Measurements from ENCODE around the gene OPA3. TPM values are rescaled to one million over a fixed set of nuclear protein-coding genes. Genes with fewer than 3 reads are reported as not detected.

Gene OPA3
- total and polyA plus RNA-seq, 4 donors = 3.9 to 11.0 (median 7.6) TPM

Other genes starting within 250 kb of the OPA3 start
- gene KLC3, start 244.1 kb downstream of the OPA3 start, total RNA-seq = 1 to 10 TPM in 1 of 2 donors, under 1 TPM in 1; 0.17 to 1.1 TPM
- gene KLC3, start 244.1 kb downstream of the OPA3 start, polyA plus RNA-seq (ENCODE audit: insufficient read length in 2 of 2) = 1 to 10 TPM in 1 of 2 donors, under 1 TPM in 1; 0.44 to 1.4 TPM
- gene ERCC2, start 214.2 kb downstream of the OPA3 start, total RNA-seq = 10 to 100 TPM; 14.6 to 14.8 TPM
- 10 to 100 TPM; 41.5 to 47.0 TPM for gene ERCC2, start 214.2 kb downstream of the OPA3 start, polyA plus RNA-seq (ENCODE audit: insufficient read length in 2 of 2)
- 1 to 10 TPM in 1 of 2 donors, under 1 TPM in 1; 0.59 to 3.5 TPM for gene PPP1R13L, start 179.7 kb downstream of the OPA3 start, total RNA-seq
- gene PPP1R13L, start 179.7 kb downstream of the OPA3 start, polyA plus RNA-seq (ENCODE audit: insufficient read length in 2 of 2) = 1 to 10 TPM; 1.6 to 2.5 TPM
- gene POLR1G, start 178.2 kb downstream of the OPA3 start, total RNA-seq = 1 to 10 TPM; 2.3 to 8.6 TPM
- gene POLR1G, start 178.2 kb downstream of the OPA3 start, polyA plus RNA-seq (ENCODE audit: insufficient read length in 2 of 2) = 1 to 10 TPM; 8.9 to 9.5 TPM
- gene ERCC1, start 160.9 kb downstream of the OPA3 start, total RNA-seq = 10 to 100 TPM; 45.3 to 93.8 TPM
- gene ERCC1, start 160.9 kb downstream of the OPA3 start, polyA plus RNA-seq (ENCODE audit: insufficient read length in 2 of 2) = 10 to 100 TPM; 86.0 to 98.1 TPM
- gene FOSB, start 116.8 kb downstream of the OPA3 start, total RNA-seq = 10 to 100 TPM; 11.5 to 85.8 TPM
- gene FOSB, start 116.8 kb downstream of the OPA3 start, polyA plus RNA-seq (ENCODE audit: insufficient read length in 2 of 2) = 10 to 100 TPM in 1 of 2 donors, 1 to 10 TPM in 1; 5.9 to 66.5 TPM
- gene RTN2, start 87.8 kb downstream of the OPA3 start, total RNA-seq = 10 to 100 TPM; 15.7 to 30.5 TPM
- 10 to 100 TPM; 62.5 to 68.2 TPM for gene RTN2, start 87.8 kb downstream of the OPA3 start, polyA plus RNA-seq (ENCODE audit: insufficient read length in 2 of 2)
- 1 to 10 TPM in 1 of 2 donors, under 1 TPM in 1; 0.79 to 1.5 TPM for gene PPM1N, start 86.4 kb downstream of the OPA3 start, total RNA-seq
- gene PPM1N, start 86.4 kb downstream of the OPA3 start, polyA plus RNA-seq (ENCODE audit: insufficient read length in 2 of 2) = 1 to 10 TPM; 1.8 to 2.1 TPM
- gene VASP, start 77.3 kb downstream of the OPA3 start, total RNA-seq = 10 to 100 TPM; 19.6 to 35.8 TPM
- gene VASP, start 77.3 kb downstream of the OPA3 start, polyA plus RNA-seq (ENCODE audit: insufficient read length in 2 of 2) = 10 to 100 TPM; 34.1 to 34.9 TPM
- gene GPR4, start 17.4 kb upstream of the OPA3 start, total RNA-seq = 1 to 10 TPM in 1 of 2 donors, under 1 TPM in 1; 0.30 to 1.2 TPM
- 1 to 10 TPM; 1.7 to 3.1 TPM for gene GPR4, start 17.4 kb upstream of the OPA3 start, polyA plus RNA-seq (ENCODE audit: insufficient read length in 2 of 2)
- 10 to 100 TPM; 37.6 to 92.6 TPM for gene EML2, start 54.6 kb upstream of the OPA3 start, total RNA-seq
- gene EML2, start 54.6 kb upstream of the OPA3 start, polyA plus RNA-seq (ENCODE audit: insufficient read length in 2 of 2) = 100 to 1,000 TPM; 107 to 135 TPM
- gene GIPR, start 83.4 kb upstream of the OPA3 start, total RNA-seq = under 1 TPM; 0.30 to 0.55 TPM
- 1 to 10 TPM; 1.4 to 1.9 TPM for gene GIPR, start 83.4 kb upstream of the OPA3 start, polyA plus RNA-seq (ENCODE audit: insufficient read length in 2 of 2)
- gene SNRPD2, start 107.2 kb upstream of the OPA3 start, total RNA-seq = 100 to 1,000 TPM; 170 to 393 TPM
- 100 to 1,000 TPM; 251 to 270 TPM for gene SNRPD2, start 107.2 kb upstream of the OPA3 start, polyA plus RNA-seq (ENCODE audit: insufficient read length in 2 of 2)
- 1 to 10 TPM; 4.3 to 5.2 TPM for gene QPCTL, start 107.9 kb upstream of the OPA3 start, total RNA-seq
- gene QPCTL, start 107.9 kb upstream of the OPA3 start, polyA plus RNA-seq (ENCODE audit: insufficient read length in 2 of 2) = 10 to 100 TPM; 11.6 to 16.8 TPM
- 10 to 100 TPM in 1 of 2 donors, 1 to 10 TPM in 1; 3.5 to 11.0 TPM for gene FBXO46, start 146.1 kb upstream of the OPA3 start, total RNA-seq
- gene FBXO46, start 146.1 kb upstream of the OPA3 start, polyA plus RNA-seq (ENCODE audit: insufficient read length in 2 of 2) = 10 to 100 TPM; 11.4 to 13.6 TPM
- gene MEIOSIN, start 148.6 kb upstream of the OPA3 start, total RNA-seq = not detected
- not detected for gene MEIOSIN, start 148.6 kb upstream of the OPA3 start, polyA plus RNA-seq (ENCODE audit: insufficient read length in 2 of 2)
- gene SIX5, start 184.4 kb upstream of the OPA3 start, total RNA-seq = 10 to 100 TPM in 1 of 2 donors, 1 to 10 TPM in 1; 4.1 to 20.2 TPM
- gene SIX5, start 184.4 kb upstream of the OPA3 start, polyA plus RNA-seq (ENCODE audit: insufficient read length in 2 of 2) = 10 to 100 TPM; 11.2 to 17.5 TPM
- gene DMPK, start 197.7 kb upstream of the OPA3 start, total RNA-seq = 10 to 100 TPM; 16.5 to 35.4 TPM
- 100 to 1,000 TPM; 113 to 155 TPM for gene DMPK, start 197.7 kb upstream of the OPA3 start, polyA plus RNA-seq (ENCODE audit: insufficient read length in 2 of 2)
- gene DMWD, start 208.0 kb upstream of the OPA3 start, total RNA-seq = 10 to 100 TPM; 27.0 to 42.7 TPM
- 100 to 1,000 TPM in 1 of 2 donors, 10 to 100 TPM in 1; 82.9 to 101 TPM for gene DMWD, start 208.0 kb upstream of the OPA3 start, polyA plus RNA-seq (ENCODE audit: insufficient read length in 2 of 2)
- under 1 TPM in 1 of 2 donors, not detected in 1; 0.11 TPM for gene RSPH6A, start 230.5 kb upstream of the OPA3 start, total RNA-seq
- gene RSPH6A, start 230.5 kb upstream of the OPA3 start, polyA plus RNA-seq (ENCODE audit: insufficient read length in 2 of 2) = under 1 TPM in 1 of 2 donors, not detected in 1; 0.09 TPM

Data from spinal cord (tissue), 4 donors.